GM12891 (cell line): ENCODE data around the gene CACNG8.

ENCODE experiments used
- POLR2A ChIP-seq: IDR thresholded peaks from 2 replicates; pipeline ENCODE4 v1.6.1; 2011; ENCODE audit warnings: low read depth, low read length, control low read depth
- POLR2AphosphoS5 ChIP-seq: IDR thresholded peaks from 2 replicates; pipeline ENCODE4 v1.6.1; 2011; ENCODE audit warnings: low read depth, low read length, control low read depth
- POU2F2 ChIP-seq: IDR thresholded peaks from 2 replicates; pipeline ENCODE4 v1.6.1; 2011; ENCODE audit warnings: low read depth, mild to moderate bottlenecking, control low read depth, low read length, moderate library complexity
- SPI1 ChIP-seq: IDR thresholded peaks from 2 replicates; pipeline ENCODE4 v1.6.1; 2011; ENCODE audit warnings: low read depth, low read length, control low read depth

GRCh38 chr19:54017261-54017660 is 54.5 kb downstream of the CACNG8 start:
- TF ChIP-seq POLR2A (no peak), POLR2AphosphoS5 (no peak), POU2F2 (no peak), SPI1 (no peak)
